Lower leg skin (tissue), 4 donors: ENCODE results near the gene CAMTA2. TPM values are rescaled to one million over a fixed set of nuclear protein-coding genes. Genes with fewer than 3 reads are reported as not detected.

Experiments
- DNase-seq, 2 donors: peaks; one replicate each; pipeline ENCODE4 v3.0.0-alpha.2; 2019; ENCODE audit warnings: low spot score in 2 of 2
- H3K4me3 ChIP-seq: fragments of 200-600 bp; sonication (generic); 2 replicates; pipeline ENCODE4 v1.5.1; 2017; ENCODE audit warnings: mild to moderate bottlenecking, low read depth; ENCODE audit not compliant: poor library complexity, severe bottlenecking
- CTCF ChIP-seq, 3 donors: fragments of 450-650 bp; IDR thresholded peaks; one replicate each; pipeline ENCODE4 v1.5.1; 2016; ENCODE audit warnings: antibody characterized with exemption in 3 of 3, mild to moderate bottlenecking in 3 of 3, moderate library complexity in 2 of 3
- POLR2A ChIP-seq, 2 donors: fragments of 450-650 bp; IDR thresholded peaks; one replicate each; pipeline ENCODE4 v1.6.1; 2016 to 2017; ENCODE audit warnings: antibody characterized with exemption in 2 of 2, mild to moderate bottlenecking in 1 of 2, moderate library complexity in 1 of 2
- WGBS, 2 donors: methylation state at CpG; one replicate each; pipeline ENCODE4 v1.1.5; 2018; 5-methylcytosine and 5-hydroxymethylcytosine counted together
- intact Hi-C: fragments of 100-400 bp; cut with DNase I; formaldehyde crosslinking; loops from one replicate; pipeline ENCODE4 v1.15.0; 2023; ENCODE audit warnings: low total_unique reads
- total RNA-seq, 4 donors: library from RNA; depleted of rRNA; stranded (reverse); fragments of >200 nt; gene quantifications; one replicate each; pipeline ENCODE4 v1.1.0, GENCODE V29; 2016

The CAMTA2 gene
- total RNA-seq, 4 donors from 2014 or later = 21.7 to 35.3 (median 30.6) TPM

GRCh38 chr17:4938688-4939545, 48.6 kb downstream of the CAMTA2 start:
- 55 to 60% methylated on average over 16 to 19 of the region's 19 CpGs for WGBS, 2 donors
- no peak for TF ChIP-seq POLR2A (IDR thresholded peaks at IDR 0.05)
- TF ChIP-seq CTCF (IDR thresholded peaks at IDR 0.05) = no peak
- H3K4me3 ChIP-seq = peak overlapping the region; percentile 81
- DNase-seq = no peak
- intact Hi-C loops = no loop called here

GRCh38 chr17:4938069-4938491, 49.4 kb downstream of the CAMTA2 start:
- H3K4me3 ChIP-seq = no peak overlapping the region
- TF ChIP-seq POLR2A (IDR thresholded peaks at IDR 0.05) = no peak
- no peak for TF ChIP-seq CTCF (IDR thresholded peaks at IDR 0.05)
- intact Hi-C loops = no loop called here
- WGBS, 2 donors = 83 to 88% methylated on average over 11 of the region's 11 CpGs
- DNase-seq = no peak

GRCh38 chr17:4937553-4937952, 49.9 kb downstream of the CAMTA2 start:
- TF ChIP-seq CTCF (IDR thresholded peaks at IDR 0.05) (no peak), POLR2A (IDR thresholded peaks at IDR 0.05) (no peak)
- WGBS, 2 donors = 94 to 97% methylated on average over 16 of the region's 16 CpGs
- no peak for DNase-seq
- intact Hi-C loops = no loop called here
- H3K4me3 ChIP-seq = no peak overlapping the region

- intact Hi-C loops = no loop called here
- WGBS, 2 donors = 73 to 80% methylated on average over 3 of the region's 3 CpGs
- no peak for TF ChIP-seq POLR2A (IDR thresholded peaks at IDR 0.05)
- TF ChIP-seq CTCF (IDR thresholded peaks at IDR 0.05) = no peak
- DNase-seq = no peak
- H3K4me3 ChIP-seq = no peak overlapping the region
Observed at GRCh38 chr17:4936436-4936835, 51.0 kb downstream of the CAMTA2 start.

GRCh38 chr17:4935650-4936049, 51.8 kb downstream of the CAMTA2 start:
- TF ChIP-seq POLR2A (IDR thresholded peaks at IDR 0.05) = no peak
- no peak for TF ChIP-seq CTCF (IDR thresholded peaks at IDR 0.05)
- no peak for DNase-seq
- intact Hi-C loops = no loop called here

More at GRCh38 chr17:4935650-4936049, 51.8 kb downstream of the CAMTA2 start:
- H3K4me3 ChIP-seq = no peak overlapping the region
